Erythroblast (primary cell): Measurements from ENCODE around the gene DUS4L.

Experiments
- DNase-seq, 2 experiments: peaks; one replicate each; lab custom pipeline; 2025; lab: John Stamatoyannopoulos, UW
- GATA1 ChIP-seq: IDR thresholded peaks from 2 replicates; pipeline ENCODE4 v1.6.1; 2011; ENCODE audit warnings: low read depth, mild to moderate bottlenecking, control low read depth, low read length, moderate library complexity
- POLR2A ChIP-seq: IDR thresholded peaks from 2 replicates; pipeline ENCODE4 v1.6.1; 2011; ENCODE audit warnings: mild to moderate bottlenecking, low read length

DUS4L gene

GRCh38 chr7:107592361-107593024 is 28.7 kb downstream of the DUS4L start:
- DNase-seq, result no peak
- TF ChIP-seq POLR2A (no peak), GATA1 (no peak)

DNA sequence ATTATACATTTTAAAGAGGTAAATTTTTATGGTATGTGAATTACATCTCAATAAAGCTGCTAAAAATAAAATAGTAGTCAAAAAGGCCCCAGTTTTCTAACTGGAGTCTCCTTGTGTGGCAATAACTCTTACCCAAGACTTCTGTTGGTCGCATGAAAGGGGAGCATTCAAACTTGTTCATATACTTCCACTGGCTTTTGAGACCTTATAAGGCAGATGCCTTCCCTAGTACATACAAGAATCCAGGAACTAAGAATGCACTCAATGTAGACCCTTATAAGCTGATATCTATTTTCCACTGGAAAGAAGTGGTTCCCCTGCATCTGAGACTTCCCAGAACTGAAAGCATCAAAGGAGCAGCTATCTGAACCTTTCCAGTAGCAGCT is 29.2 kb downstream of the DUS4L start:
- TF ChIP-seq GATA1, result no peak
- no peak for TF ChIP-seq POLR2A
- DNase-seq, result no peak

DNA sequence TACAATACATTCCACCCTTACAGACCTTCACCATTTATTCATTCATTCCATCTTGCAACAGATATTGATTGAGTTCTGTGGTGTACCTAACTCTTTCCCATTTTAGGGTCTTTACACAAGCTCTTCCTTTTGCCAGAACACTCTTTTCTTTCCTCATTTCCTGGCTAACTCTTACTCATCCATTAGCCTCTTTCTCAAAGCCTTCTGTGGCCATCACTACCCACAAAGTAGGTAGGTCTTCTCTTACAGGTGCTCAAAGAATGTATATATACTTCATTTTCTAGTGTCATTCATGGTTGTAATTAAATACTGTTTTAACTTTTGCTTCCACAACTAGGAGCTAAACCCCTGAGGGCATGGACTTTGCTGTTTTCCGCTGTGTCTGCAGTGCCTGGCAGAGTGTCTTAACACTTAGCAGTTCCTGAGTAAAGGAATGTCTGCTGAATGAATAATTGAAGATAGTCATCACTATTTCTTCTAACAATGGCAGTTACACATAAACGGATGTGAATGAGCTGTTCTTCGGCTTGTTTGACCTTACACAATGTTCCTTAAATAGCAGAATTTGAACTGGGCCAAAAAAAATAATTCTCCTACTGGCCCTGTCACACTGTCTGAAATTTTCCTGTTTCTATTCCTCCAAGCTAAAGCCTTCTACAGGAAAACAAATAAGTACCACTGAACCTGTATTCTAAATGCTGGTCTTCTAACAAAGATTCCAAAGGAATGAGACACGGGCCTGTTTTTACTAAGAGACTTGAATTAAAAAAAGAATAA is 31.4 kb downstream of the DUS4L start:
- no peak for DNase-seq
- TF ChIP-seq POLR2A, result no peak
- TF ChIP-seq GATA1, result no peak

GRCh38 chr7:107596881-107597581 is 33.3 kb downstream of the DUS4L start:
- TF ChIP-seq GATA1 (no peak), POLR2A (no peak)

GRCh38 chr7:107597582-107597916 is 33.8 kb downstream of the DUS4L start:
- TF ChIP-seq POLR2A (no peak), GATA1 (no peak)
- DNase-seq, result no peak

More at GRCh38 chr7:107596881-107597581, 33.3 kb downstream of the DUS4L start:
- no peak for DNase-seq

GRCh38 chr7:107597953-107598352 is 34.2 kb downstream of the DUS4L start:
- DNase-seq, result no peak
- TF ChIP-seq POLR2A, result no peak
- no peak for TF ChIP-seq GATA1

GRCh38 chr7:107599262-107599661 is 35.5 kb downstream of the DUS4L start:
- TF ChIP-seq GATA1 (no peak), POLR2A (no peak)
- DNase-seq, result no peak

DNA sequence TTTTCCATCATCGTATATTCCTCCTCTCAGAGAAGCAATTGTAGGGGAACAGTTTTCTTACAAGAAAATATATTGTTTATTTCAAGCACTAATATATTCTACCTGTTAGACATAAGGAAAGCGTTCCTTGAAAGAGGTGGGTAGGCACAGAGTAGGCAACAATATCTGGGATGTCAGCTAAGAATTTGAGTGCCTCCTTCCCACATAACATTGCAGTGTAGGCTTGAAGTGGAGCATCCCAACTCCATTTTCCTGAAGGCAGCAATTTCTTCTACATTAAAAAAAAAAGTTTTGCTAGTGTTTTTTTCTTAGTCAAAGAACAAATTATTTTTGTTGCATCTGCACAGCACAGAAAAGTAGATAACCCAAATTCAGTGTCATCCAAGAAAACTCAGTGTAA is 37.0 kb downstream of the DUS4L start:
- no peak for TF ChIP-seq GATA1
- no peak for TF ChIP-seq POLR2A
- DNase-seq, result no peak

GRCh38 chr7:107605218-107605815 is 41.5 kb downstream of the DUS4L start:
- TF ChIP-seq GATA1 (no peak), POLR2A (no peak)
- no peak for DNase-seq

DNA sequence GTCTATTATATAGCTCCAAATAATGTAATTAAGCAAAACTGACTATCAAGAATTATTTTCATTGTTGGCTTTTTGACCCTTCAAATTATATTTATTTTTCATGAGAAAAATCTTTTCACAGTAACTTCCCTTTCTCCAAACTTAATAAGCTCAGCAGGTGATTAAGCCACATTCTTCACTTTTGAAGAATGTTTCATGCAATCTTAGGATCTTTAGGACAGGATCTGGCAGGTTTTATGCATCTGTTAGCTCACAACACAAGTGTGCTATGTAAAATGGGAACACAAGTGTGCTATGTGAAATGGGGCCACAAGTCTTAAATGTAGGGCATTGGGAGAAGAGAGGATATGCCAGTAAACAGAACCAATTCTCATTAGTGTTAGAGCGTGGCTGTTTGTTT is 42.5 kb downstream of the DUS4L start:
- TF ChIP-seq GATA1, result no peak

GRCh38 chr7:107609811-107610261 is 46.1 kb downstream of the DUS4L start:
- no peak for TF ChIP-seq POLR2A
- TF ChIP-seq GATA1, result no peak
- DNase-seq, result no peak

More for the DNA sequence above, 42.5 kb downstream of the DUS4L start:
- no peak for DNase-seq

DNA sequence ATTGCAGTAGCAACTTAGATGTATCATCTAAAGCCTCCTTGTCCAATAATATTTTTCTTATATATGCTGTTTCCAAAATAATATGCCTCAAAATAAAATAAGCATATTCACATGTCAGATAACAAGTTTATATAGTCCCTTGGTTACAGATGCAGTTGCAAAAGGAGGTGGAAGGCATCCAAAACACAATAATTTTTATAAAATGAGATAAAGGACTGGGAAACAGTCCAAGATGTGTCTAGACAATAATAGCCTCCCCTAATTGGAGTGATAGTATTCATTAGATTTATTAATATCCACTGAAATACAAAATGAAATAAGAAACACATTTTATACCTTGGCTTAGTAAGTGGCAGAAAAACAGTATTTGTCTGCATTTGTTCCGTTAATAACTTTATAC is 46.6 kb downstream of the DUS4L start:
- DNase-seq, result no peak
- TF ChIP-seq GATA1 (no peak), POLR2A (no peak)

GRCh38 chr7:107613439-107613838 is 49.7 kb downstream of the DUS4L start:
- TF ChIP-seq GATA1 (no peak), POLR2A (no peak)
- DNase-seq, result no peak

DNA sequence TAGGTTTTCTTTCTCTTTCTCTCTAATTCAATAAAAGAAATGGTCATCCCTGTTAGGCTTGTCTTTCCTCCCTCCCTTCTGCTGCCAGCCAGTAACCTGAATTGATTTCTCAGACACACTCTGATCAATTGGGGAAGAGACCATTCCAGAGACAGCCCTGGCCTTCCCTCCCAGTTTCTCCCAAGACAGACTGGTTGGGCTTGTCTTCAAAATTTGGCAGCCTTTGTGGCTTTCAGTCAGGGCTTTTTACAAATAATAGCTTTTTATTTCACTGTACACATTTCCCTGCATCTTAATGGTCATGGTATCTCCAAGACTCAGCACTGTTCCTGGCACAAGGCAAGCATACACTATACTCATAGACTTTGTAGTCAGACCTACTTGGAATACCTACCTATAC is 50.2 kb downstream of the DUS4L start:
- TF ChIP-seq POLR2A (no peak), GATA1 (no peak)
- DNase-seq, result no peak

DNA sequence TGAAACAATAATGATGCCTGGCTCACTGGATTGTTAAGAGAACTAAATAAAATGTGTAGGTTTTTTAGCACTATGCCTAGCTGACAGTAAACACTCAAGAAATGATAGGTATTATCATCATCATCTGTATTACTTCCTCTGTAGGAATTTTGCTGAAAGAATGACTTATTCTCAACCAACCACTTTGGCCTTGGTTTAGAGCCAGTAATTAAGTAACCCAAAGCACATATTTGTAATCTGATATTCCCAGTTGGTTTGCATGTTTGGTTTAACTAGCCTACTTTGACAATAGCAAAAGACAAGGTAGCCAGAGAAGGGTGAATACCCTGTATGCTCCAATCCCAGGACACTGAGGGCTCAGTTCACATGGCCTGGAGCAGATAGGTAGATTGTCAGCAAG is 50.7 kb downstream of the DUS4L start:
- DNase-seq, result no peak
- TF ChIP-seq POLR2A (no peak), GATA1 (no peak)
